ENCODE data around the gene IFI27L1.
"Not testable (repeated sequence)": the region's sequence is repeated elsewhere in the genome, so short reads cannot be mapped to it uniquely, and the experiment has no call there.

Gene IFI27L1

GRCh38 chr14:94048691-94049624 lies 32.2 kb upstream of the IFI27L1 start:
- no peak for DNase-seq

GRCh38 chr14:94049625-94050023 lies 31.5 kb upstream of the IFI27L1 start:
- DNase-seq, result no peak

GRCh38 chr14:94050231-94050880 lies 30.8 kb upstream of the IFI27L1 start:
- no peak for DNase-seq

- DNase-seq, result no peak
Observed at GRCh38 chr14:94051115-94051514, 30.0 kb upstream of the IFI27L1 start.

GRCh38 chr14:94051779-94052178 lies 29.3 kb upstream of the IFI27L1 start:
- no peak for DNase-seq

GRCh38 chr14:94052199-94052598 lies 28.9 kb upstream of the IFI27L1 start:
- no peak for DNase-seq

- no peak for DNase-seq
Observed at GRCh38 chr14:94052662-94053061, 28.4 kb upstream of the IFI27L1 start.

GRCh38 chr14:94054401-94054800 lies 26.7 kb upstream of the IFI27L1 start:
- no peak for DNase-seq

GRCh38 chr14:94054936-94055335 lies 26.2 kb upstream of the IFI27L1 start:
- DNase-seq, result no peak

GRCh38 chr14:94056579-94057308 lies 24.4 kb upstream of the IFI27L1 start:
- peak; percentile 44 for DNase-seq

GRCh38 chr14:94058128-94058673 lies 22.9 kb upstream of the IFI27L1 start:
- no peak for DNase-seq

- DNase-seq, result no peak
Observed at GRCh38 chr14:94058674-94059138, 22.4 kb upstream of the IFI27L1 start.

- no peak for DNase-seq
Observed at GRCh38 chr14:94059998-94060397, 21.1 kb upstream of the IFI27L1 start.

GRCh38 chr14:94062344-94062940 lies 18.7 kb upstream of the IFI27L1 start:
- DNase-seq, result no peak

- no peak for DNase-seq
Observed at GRCh38 chr14:94066089-94066676, 14.9 kb upstream of the IFI27L1 start.

GRCh38 chr14:94072076-94072475 lies 9.0 kb upstream of the IFI27L1 start:
- DNase-seq, result not testable (repeated sequence)

- DNase-seq, result no peak
Observed at GRCh38 chr14:94074534-94074933, 6.6 kb upstream of the IFI27L1 start.

- DNase-seq, result no peak
Observed at GRCh38 chr14:94075008-94075407, 6.1 kb upstream of the IFI27L1 start.

- DNase-seq, result no peak
Observed at GRCh38 chr14:94077111-94077821, 3.8 kb upstream of the IFI27L1 start.

- DNase-seq, result no peak
Observed at GRCh38 chr14:94077823-94078222, 3.3 kb upstream of the IFI27L1 start.

GRCh38 chr14:94079891-94080620 lies 1.1 kb upstream of the IFI27L1 start:
- DNase-seq, result peak; percentile 39

Data from CD4-positive, alpha-beta T cell treated with Interleukin-10 for 1 hour (primary cell).